ENCODE results near the gene PCDHA10. TPM values are rescaled to one million over a fixed set of nuclear protein-coding genes. Genes with fewer than 3 reads are reported as not detected.

PCDHA10 gene
- total and polyA plus RNA-seq, 2 of the 13 experiments (the other 11 are each of a cell fraction or from before 2014, with no cell fraction given) = 0.01 to 0.02 TPM

GRCh38 chr5:140857177-140857986 lies 1.7 kb downstream of the PCDHA10 start (continued):
- TF ChIP-seq ZNF687 (CRISPR knock-in tag; IDR thresholded peaks at IDR 0.05) (no peak), CC2D1A (CRISPR knock-in tag; IDR thresholded peaks at IDR 0.05) (no peak), CHD4 (IDR thresholded peaks at IDR 0.05; ENCODE audit: borderline replicate concordance, low read length) (no peak), MXD1 (CRISPR knock-in tag; IDR thresholded peaks at IDR 0.05) (no peak), PRMT3 (CRISPR knock-in tag; IDR thresholded peaks at IDR 0.05; ENCODE audit: borderline replicate concordance, low read depth) (no peak), TRAFD1 (CRISPR knock-in tag; IDR thresholded peaks at IDR 0.05; ENCODE audit: borderline replicate concordance) (no peak), ZNF451 (CRISPR knock-in tag; IDR thresholded peaks at IDR 0.05) (no peak), ZBTB26 (CRISPR knock-in tag; IDR thresholded peaks at IDR 0.05; ENCODE audit: borderline replicate concordance) (no peak), HDAC6 (IDR thresholded peaks at IDR 0.05; ENCODE audit: low read depth, low read length) (no peak), SNAPC2 (CRISPR knock-in tag; IDR thresholded peaks at IDR 0.05) (no peak)
